Gastrocnemius medialis (tissue), 4 donors: Measurements from ENCODE around the gene HDDC2. TPM values are rescaled to one million over a fixed set of nuclear protein-coding genes. Genes with fewer than 3 reads are reported as not detected.
A peak's percentile ranks its signal among the peaks of the same experiment; 100 is the strongest.

ENCODE experiments used
- ATAC-seq, 2 donors: fragments of 150-250 bp; one replicate each; pipeline ENCODE4 v1.9.1; 2016
- DNase-seq, 2 donors: peaks; one replicate each; pipeline ENCODE4 v3.0.0-alpha.2; 2019
- H3K27ac ChIP-seq, 4 donors: fragments of 200-600 bp; sonication (generic); 1 replicate in 1 of 4; 2 replicates in 3 of 4; pipeline ENCODE4 v1.5.1; 2016 to 2018; ENCODE audit warnings: mild to moderate bottlenecking in 2 of 4, moderate library complexity in 1 of 4
- H3K27me3 ChIP-seq, 3 donors: fragments of 200-600 bp; sonication (generic) in 2 of 3; 1 replicate in 1 of 3; 2 replicates in 2 of 3; pipeline versions ENCODE4 v1.5.1 to v1.6.0; 2016 to 2019; ENCODE audit warnings: mild to moderate bottlenecking in 1 of 3, moderate library complexity in 1 of 3
- H3K36me3 ChIP-seq, 2 donors: fragments of 200-600 bp; sonication (generic) in 1 of 2; one replicate each; pipeline ENCODE4 v1.5.1; 2017 to 2018
- H3K4me1 ChIP-seq, 2 donors: fragments of 200-600 bp; sonication (generic) in 1 of 2; one replicate each; pipeline ENCODE4 v1.5.1; 2016 to 2017; ENCODE audit warnings: mild to moderate bottlenecking in 2 of 2
- H3K4me3 ChIP-seq, 4 donors: fragments of 200-600 bp; sonication (generic) in 3 of 4; 1 replicate in 1 of 4; 2 replicates in 3 of 4; pipeline ENCODE4 v1.5.1; 2016 to 2019; ENCODE audit warnings: mild to moderate bottlenecking in 2 of 4
- H3K9me3 ChIP-seq, 3 donors: fragments of 200-600 bp; sonication (generic) in 2 of 3; 1 replicate in 1 of 3; 2 replicates in 2 of 3; pipeline ENCODE4 v1.5.1; 2016 to 2019
- CTCF ChIP-seq, 5 experiments: fragments of 450-650 bp in 3 of 5; fragments of 200-600 bp in 2 of 5; sonication (generic) in 2 of 5; IDR thresholded peaks in 4 of 5; conservative IDR thresholded peaks in 1 of 5; 1 replicate in 4 of 5; 2 replicates in 1 of 5; pipeline ENCODE4 v1.5.1; 2016 to 2019; ENCODE audit warnings: antibody characterized with exemption in 5 of 5, mild to moderate bottlenecking in 3 of 5, moderate library complexity in 3 of 5
- POLR2A ChIP-seq, 2 donors: fragments of 450-650 bp; IDR thresholded peaks; one replicate each; pipeline ENCODE4 v1.6.1; 2017; ENCODE audit warnings: antibody characterized with exemption in 2 of 2, mild to moderate bottlenecking in 2 of 2, moderate library complexity in 2 of 2
- in situ Hi-C, 4 donors: fragments of 200-750 bp; cut with MboI; loops; one replicate each; pipeline versions ENCODE4 v1.15.0 to v1.8.0; 2017; ENCODE audit warnings: low sequenced_read_pairs in 4 of 4
- intact Hi-C: fragments of 100-400 bp; cut with DNase I; formaldehyde crosslinking; loops from one replicate; pipeline ENCODE4 v1.15.1; 2023; ENCODE audit warnings: low total_unique reads
- total RNA-seq, 4 donors: library from RNA; depleted of rRNA; stranded (reverse); fragments of >200 nt; gene quantifications; one replicate each; pipeline versions ENCODE4 v1.1.0 to v1.2.3, GENCODE V29; 2016

HDDC2 gene
- total RNA-seq, 4 donors from 2014 or later: 54.9 to 88.3 (median 77.7) TPM

GRCh38 chr6:125303512-125303854 lies 1.7 kb upstream of the HDDC2 start:
- H3K36me3 ChIP-seq: peaks cover 0 to 13% of the 10 kb centered on the region in 2 donors
- no peak for ATAC-seq
- no peak for DNase-seq
- TF ChIP-seq CTCF (IDR thresholded peaks at IDR 0.05 in 4 of 5, conservative IDR thresholded peaks at IDR 0.05 in 1 of 5) (no peak), POLR2A (IDR thresholded peaks at IDR 0.05) (no peak)
- intact Hi-C loops: loop anchor here (2.0 to 10.0 kb wide), 3 partner anchors 111 to 339 kb away; partner anchors contain the start of genes RNF217 and TPD52L1
- peaks cover 20 to 31% of the 10 kb centered on the region in 2 donors for H3K4me1 ChIP-seq
- in situ Hi-C loops: loop anchor here (5.0 to 25.0 kb wide), 3 partner anchors 149 to 659 kb away; partner anchors contain the start of genes TPD52L1 (in 3 of the 4) and HINT3 (in 1 of the 4)
- H3K27me3 ChIP-seq: no peaks in the 10 kb centered on the region
- no peak overlapping the region for H3K27ac ChIP-seq
- H3K4me3 ChIP-seq: no peak overlapping the region
- H3K9me3 ChIP-seq: no peaks in the 10 kb centered on the region

- DNase-seq: no peak
- TF ChIP-seq CTCF (IDR thresholded peaks at IDR 0.05 in 4 of 5, conservative IDR thresholded peaks at IDR 0.05 in 1 of 5) (no peak), POLR2A (IDR thresholded peaks at IDR 0.05) (no peak)
- H3K27ac ChIP-seq: peak overlapping the region in 2 of 4 donors; percentile 93
- in situ Hi-C loops: loop anchor here (5.0 to 25.0 kb wide), 3 partner anchors 148 to 659 kb away; partner anchors contain the start of genes TPD52L1 (in 3 of the 4) and HINT3 (in 1 of the 4)
- H3K27me3 ChIP-seq: no peaks in the 10 kb centered on the region
- peaks cover 18 to 27% of the 10 kb centered on the region in 2 donors for H3K4me1 ChIP-seq
- H3K4me3 ChIP-seq: no peak overlapping the region
- ATAC-seq: no peak
- H3K36me3 ChIP-seq: peaks cover 0 to 17% of the 10 kb centered on the region in 2 donors
- no peaks in the 10 kb centered on the region for H3K9me3 ChIP-seq
- intact Hi-C loops: loop anchor here (2.0 to 10.0 kb wide), 3 partner anchors 111 to 338 kb away; partner anchors contain the start of genes RNF217 and TPD52L1
Observed at GRCh38 chr6:125302840-125303511, 1.2 kb upstream of the HDDC2 start.

DNA sequence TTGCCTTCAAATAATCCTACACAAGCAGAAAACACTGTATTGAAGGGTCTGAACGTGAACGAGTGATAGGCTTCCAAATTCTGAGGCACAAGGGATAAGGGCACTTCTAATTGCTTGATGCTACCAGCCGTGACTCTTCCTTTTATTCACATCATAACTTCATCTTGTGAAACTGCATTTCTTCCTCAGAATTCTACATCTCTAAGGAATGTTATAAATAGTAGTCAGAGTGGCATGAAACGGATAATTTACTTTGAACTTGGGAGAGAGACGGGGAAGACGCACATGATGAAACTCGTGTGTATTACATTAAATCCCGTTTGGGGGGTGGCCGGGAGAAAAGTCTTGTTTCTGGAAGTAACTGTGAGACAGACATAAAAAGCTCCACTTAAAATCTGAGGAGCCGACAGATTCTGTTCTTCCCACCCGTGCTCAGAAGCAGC lies 754 bp downstream of the HDDC2 start:
- in situ Hi-C loops: loop anchor here (5.0 to 25.0 kb wide), 3 partner anchors 146 to 661 kb away; partner anchors contain the start of genes TPD52L1 (in 3 of the 4) and HINT3 (in 1 of the 4)
- no peak for DNase-seq
- no peak for TF ChIP-seq CTCF (IDR thresholded peaks at IDR 0.05 in 4 of 5, conservative IDR thresholded peaks at IDR 0.05 in 1 of 5)
- TF ChIP-seq POLR2A (IDR thresholded peaks at IDR 0.05): no peak
- H3K4me1 ChIP-seq: peaks cover 27 to 40% of the 10 kb centered on the region in 2 donors
- no peaks in the 10 kb centered on the region for H3K27me3 ChIP-seq
- peak overlapping the region; percentile 72 to 90 (median 78) for H3K4me3 ChIP-seq
- peak; percentile 17 to 30 for ATAC-seq
- intact Hi-C loops: loop anchor here (5.0 to 10.0 kb wide), 2 partner anchors 109 to 336 kb away; partner anchors contain the start of gene RNF217
- peaks cover 0 to 35% of the 10 kb centered on the region in 2 donors for H3K36me3 ChIP-seq
- H3K9me3 ChIP-seq: no peaks in the 10 kb centered on the region
- peak overlapping the region; percentile 84 to 96 (median 93) for H3K27ac ChIP-seq

DNA sequence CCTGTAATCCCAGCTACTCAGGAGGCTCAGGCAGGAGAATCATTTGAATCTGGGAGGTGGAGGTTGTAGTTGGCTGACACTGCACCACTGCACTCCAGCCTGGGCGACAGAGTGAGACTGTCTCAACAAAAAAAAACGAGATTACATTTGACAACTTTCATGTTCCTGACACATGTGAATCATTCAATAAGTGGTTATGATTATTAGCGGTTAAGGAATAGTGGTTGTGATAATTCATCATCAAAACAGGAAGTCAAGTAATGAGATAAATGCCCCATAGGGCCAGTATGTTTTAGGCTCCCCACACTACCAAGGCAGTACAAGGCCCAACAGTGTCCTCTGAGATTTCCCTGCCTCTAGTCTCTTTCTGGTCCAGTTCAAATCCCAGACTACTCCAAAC lies 2.5 kb downstream of the HDDC2 start:
- Histone ChIP-seq H3K27me3 (no peaks in the 10 kb centered on the region), H3K9me3 (no peaks in the 10 kb centered on the region), H3K4me3 (no peak overlapping the region), H3K27ac (no peak overlapping the region), H3K36me3 (peaks cover 0 to 35% of the 10 kb centered on the region in 2 donors), H3K4me1 (peaks cover 43 to 57% of the 10 kb centered on the region in 2 donors)
- no peak for ATAC-seq
- in situ Hi-C loops (loop anchor here in 1 of 4 donors (25.0 kb wide), 1 partner anchor 312 kb away; no protein-coding TSS in a partner anchor), intact Hi-C loops (no loop called here)
- DNase-seq: no peak
- TF ChIP-seq CTCF (IDR thresholded peaks at IDR 0.05 in 4 of 5, conservative IDR thresholded peaks at IDR 0.05 in 1 of 5): no peak
- TF ChIP-seq POLR2A (IDR thresholded peaks at IDR 0.05): no peak
